Neural cell (in vitro differentiated cells): ENCODE results near the gene SF3B4.

Experiments used
- CTCF ChIP-seq: fragments of 450-650 bp; IDR thresholded peaks from 2 replicates; pipeline ENCODE4 v1.5.1; 2014; ENCODE audit warnings: antibody characterized with exemption, mild to moderate bottlenecking, moderate library complexity; ENCODE audit not compliant: poor library complexity, severe bottlenecking
- EP300 ChIP-seq: fragments of 450-650 bp; conservative IDR thresholded peaks from 2 replicates; pipeline ENCODE4 v1.6.1; 2014; ENCODE audit warnings: antibody characterized with exemption, mild to moderate bottlenecking, moderate library complexity; ENCODE audit not compliant: poor library complexity, severe bottlenecking
- EZH2 ChIP-seq: fragments of 200-600, 300-800 bp; shearing (Covaris generic), sonication (generic); IDR thresholded peaks from 2 replicates; pipeline ENCODE4 v1.6.1; 2014; ENCODE audit warnings: antibody characterized with exemption, low read length, borderline replicate concordance, mild to moderate bottlenecking; ENCODE audit not compliant: insufficient read depth, poor library complexity, severe bottlenecking
- MXI1 ChIP-seq: fragments of 450-650 bp; conservative IDR thresholded peaks from 2 replicates; pipeline ENCODE4 v1.6.1; 2014; ENCODE audit warnings: antibody characterized with exemption, mild to moderate bottlenecking; ENCODE audit not compliant: poor library complexity, severe bottlenecking
- RAD21 ChIP-seq: fragments of 450-650 bp; conservative IDR thresholded peaks from 2 replicates; pipeline ENCODE4 v1.6.1; 2014; ENCODE audit warnings: antibody characterized with exemption, mild to moderate bottlenecking, moderate library complexity
- REST ChIP-seq: IDR thresholded peaks from 2 replicates; pipeline ENCODE4 v1.6.1; 2012; ENCODE audit warnings: borderline replicate concordance
- TAF1 ChIP-seq: IDR thresholded peaks from 2 replicates; pipeline ENCODE4 v1.6.1; 2012; ENCODE audit warnings: low read depth

GRCh38 chr1:149915429-149916192, 12.0 kb downstream of the SF3B4 start:
- TF ChIP-seq MXI1 (no peak), EP300 (no peak), CTCF (no peak), EZH2 (no peak), REST (no peak), RAD21 (no peak), TAF1 (no peak)
